Activated CD8-positive, alpha-beta T cell treated with anti-CD3 and anti-CD28 coated beads, Interleukin-2, amount 10 ng/mL, durations not matched to agents 7 days and 5 days (primary cell): ENCODE measurements around the gene MRFAP1L1. TPM values are rescaled to one million over a fixed set of nuclear protein-coding genes. Genes with fewer than 3 reads are reported as not detected.

Experiments
- total RNA-seq, 2 experiments: library from RNA; stranded (reverse); gene quantifications; one replicate each; pipeline ENCODE4 v1.2.3, GENCODE V29; 2021

Gene MRFAP1L1
- total RNA-seq, 2 experiments from 2014 or later, result 65.5 to 67.4 TPM

Other genes with a start within 250 kb of the MRFAP1L1 start
- gene PPP2R2C, start 237.3 kb downstream of the MRFAP1L1 start, total RNA-seq, result not detected
- 10 to 100 TPM; 27.6 to 29.1 TPM for gene MAN2B2, start 134.7 kb downstream of the MRFAP1L1 start, total RNA-seq
- gene MRFAP1, start 69.2 kb downstream of the MRFAP1L1 start, total RNA-seq, result 100 to 1,000 TPM; 105 TPM
- gene S100P, start 16.0 kb downstream of the MRFAP1L1 start, total RNA-seq, result 1 to 10 TPM; 8.3 to 8.5 TPM
- gene BLOC1S4, start 6.3 kb upstream of the MRFAP1L1 start, total RNA-seq, result 10 to 100 TPM; 19.6 to 21.5 TPM
- 10 to 100 TPM; 18.4 to 19.5 TPM for gene KIAA0232, start 72.9 kb upstream of the MRFAP1L1 start, total RNA-seq
- 10 to 100 TPM; 39.4 to 39.8 TPM for gene TBC1D14, start 200.0 kb upstream of the MRFAP1L1 start, total RNA-seq